WTC11 (cell line): ENCODE measurements around the gene EDAR. TPM values are rescaled to one million over a fixed set of nuclear protein-coding genes. Genes with fewer than 3 reads are reported as not detected.

Experiments used
- ATAC-seq: fragments of 200-7000 bp; cut with Tn5 transposase; 2 replicates; pipeline ENCODE4 v1.10.0; 2021; ENCODE audit warnings: mild to moderate bottlenecking, moderate library complexity
- CTCF ChIA-PET: fragments of 300-600 bp; sonication (Branson Sonifier 250); formaldehyde crosslinking; loops from one replicate; lab custom pipeline; 2021; ENCODE audit warnings: antibody characterized with exemption; lab: Charles Lee
- POLR2A ChIA-PET: fragments of 350-600 bp; sonication (Branson Sonifier 250); formaldehyde crosslinking; loops from one replicate; lab custom pipeline; 2021; ENCODE audit warnings: antibody characterized with exemption; lab: Charles Lee
- DNase-seq: peaks from one replicate; pipeline ENCODE4 v3.0.0; 2021; ENCODE audit warnings: low spot score
- H3K27ac Mint-ChIP-seq: 2 replicates; pipeline ENCODE4 v1.8.0; 2021; ENCODE audit warnings: mixed read lengths
- H3K27me3 Mint-ChIP-seq: 2 replicates; pipeline ENCODE4 v1.8.0; 2021; ENCODE audit warnings: low read depth, mild to moderate bottlenecking, moderate library complexity, mixed read lengths
- H3K36me3 Mint-ChIP-seq: 2 replicates; pipeline ENCODE4 v1.8.0; 2021; ENCODE audit warnings: mixed read lengths
- H3K4me1 Mint-ChIP-seq: 2 replicates; pipeline ENCODE4 v1.8.0; 2022; ENCODE audit warnings: mixed read lengths
- H3K4me3 Mint-ChIP-seq: 2 replicates; pipeline ENCODE4 v1.8.0; 2021; ENCODE audit warnings: mild to moderate bottlenecking, moderate library complexity, mixed read lengths
- H3K9me3 Mint-ChIP-seq: 2 replicates; pipeline ENCODE4 v1.8.0; 2021; ENCODE audit warnings: mixed read lengths
- AFF4 ChIP-seq: sonication (generic); formaldehyde crosslinking; IDR thresholded peaks from 2 replicates; pipeline ENCODE4 v1.8.1; 2023; ENCODE audit warnings: mild to moderate bottlenecking, missing genetic modification reagents, borderline replicate concordance
- ARID4B ChIP-seq: sonication (generic); formaldehyde crosslinking; IDR thresholded peaks from 2 replicates; pipeline ENCODE4 v1.8.0; 2023; ENCODE audit warnings: missing genetic modification reagents, mild to moderate bottlenecking, borderline replicate concordance
- ATF3 ChIP-seq: sonication (generic); formaldehyde crosslinking; conservative IDR thresholded peaks from 2 replicates; pipeline ENCODE4 v1.8.1; 2022; ENCODE audit warnings: mild to moderate bottlenecking, missing genetic modification reagents
- CREB1 ChIP-seq: sonication (generic); formaldehyde crosslinking; IDR thresholded peaks from 2 replicates; pipeline ENCODE4 v1.8.0; 2023; ENCODE audit warnings: mild to moderate bottlenecking, missing genetic modification reagents
- FOXP4 ChIP-seq: sonication (generic); formaldehyde crosslinking; IDR thresholded peaks from 2 replicates; pipeline ENCODE4 v1.8.0; 2022; ENCODE audit warnings: mild to moderate bottlenecking, missing genetic modification reagents
- GABPB1 ChIP-seq: sonication (generic); formaldehyde crosslinking; IDR thresholded peaks from 2 replicates; pipeline ENCODE4 v1.8.1; 2023; ENCODE audit warnings: mild to moderate bottlenecking, missing genetic modification reagents
- HMGXB4 ChIP-seq: sonication (generic); formaldehyde crosslinking; IDR thresholded peaks from 2 replicates; pipeline ENCODE4 v1.8.1; 2023; ENCODE audit warnings: mild to moderate bottlenecking, moderate library complexity, missing genetic modification reagents
- MLX ChIP-seq: sonication (generic); formaldehyde crosslinking; IDR thresholded peaks from 2 replicates; pipeline ENCODE4 v1.8.1; 2023; ENCODE audit warnings: mild to moderate bottlenecking, missing genetic modification reagents, moderate library complexity
- NR1H2 ChIP-seq: sonication (generic); formaldehyde crosslinking; IDR thresholded peaks from 2 replicates; pipeline ENCODE4 v1.9.0; 2021; ENCODE audit warnings: mild to moderate bottlenecking, moderate library complexity, missing genetic modification reagents
- OVOL2 ChIP-seq: fragments of 250-450 bp; sonication (Bioruptor Pico); IDR thresholded peaks from 2 replicates; pipeline ENCODE4 v1.9.0; 2021; ENCODE audit warnings: mild to moderate bottlenecking, borderline replicate concordance
- RORB ChIP-seq: fragments of 250-450 bp; sonication (Bioruptor Pico); IDR thresholded peaks from 2 replicates; pipeline ENCODE4 v1.9.0; 2021; ENCODE audit warnings: mild to moderate bottlenecking
- SMAD3 ChIP-seq: sonication (generic); formaldehyde crosslinking; IDR thresholded peaks from 2 replicates; pipeline ENCODE4 v1.8.0; 2022; ENCODE audit warnings: missing genetic modification reagents, mild to moderate bottlenecking, borderline replicate concordance
- USF1 ChIP-seq: sonication (generic); formaldehyde crosslinking; IDR thresholded peaks from 2 replicates; pipeline ENCODE4 v1.8.0; 2022; ENCODE audit warnings: mild to moderate bottlenecking, missing genetic modification reagents
- ZBTB21 ChIP-seq: sonication (generic); formaldehyde crosslinking; IDR thresholded peaks from 2 replicates; pipeline ENCODE4 v1.8.1; 2023; ENCODE audit warnings: mild to moderate bottlenecking, missing genetic modification reagents, borderline replicate concordance
- ZNF219 ChIP-seq: sonication (generic); formaldehyde crosslinking; IDR thresholded peaks from 2 replicates; pipeline ENCODE4 v1.8.0; 2023; ENCODE audit warnings: missing genetic modification reagents, mild to moderate bottlenecking, borderline replicate concordance
- ZNF232 ChIP-seq: sonication (generic); formaldehyde crosslinking; IDR thresholded peaks from 2 replicates; pipeline ENCODE4 v1.8.0; 2022; ENCODE audit warnings: mild to moderate bottlenecking, missing genetic modification reagents
- ZNF263 ChIP-seq: sonication (generic); formaldehyde crosslinking; IDR thresholded peaks from 2 replicates; pipeline ENCODE4 v1.8.1; 2022; ENCODE audit warnings: low read depth, mild to moderate bottlenecking, moderate library complexity, missing genetic modification reagents
- ZNF423 ChIP-seq: fragments of 250-450 bp; sonication (Bioruptor Pico); IDR thresholded peaks from 2 replicates; pipeline ENCODE4 v2.1.2; 2022; ENCODE audit warnings: mild to moderate bottlenecking, moderate library complexity
- ZNF671 ChIP-seq: fragments of 250-450 bp; sonication (Bioruptor Pico); IDR thresholded peaks from 2 replicates; pipeline ENCODE4 v1.8.0; 2021; ENCODE audit warnings: mild to moderate bottlenecking
- total RNA-seq: library from RNA; stranded (reverse); gene quantifications from 3 replicates; pipeline ENCODE4 v1.2.3, GENCODE V29; 2021

Gene EDAR
- total RNA-seq, 1 experiment from 2014 or later = not detected

- H3K4me3 Mint-ChIP-seq = no peak overlapping the region
- ATAC-seq (no peak), DNase-seq (no peak)
- H3K27me3 Mint-ChIP-seq = no peaks in the 10 kb centered on the region; the same call in 1 of the 2 replicates
- ChIA-PET POLR2A (no interaction called here), CTCF (no interaction called here)
- peaks cover 40% of the 10 kb centered on the region for H3K4me1 Mint-ChIP-seq
- no peaks in the 10 kb centered on the region for H3K36me3 Mint-ChIP-seq
- H3K27ac Mint-ChIP-seq = no peak overlapping the region
- H3K9me3 Mint-ChIP-seq = no peaks in the 10 kb centered on the region
- no peak for TF ChIP-seq ZNF263
- no peak for TF ChIP-seq AFF4 (CRISPR knock-in tag)
- no peak for TF ChIP-seq USF1 (CRISPR knock-in tag)
- TF ChIP-seq HMGXB4 (CRISPR knock-in tag) = no peak
- TF ChIP-seq MLX = no peak
- no peak for TF ChIP-seq CREB1 (CRISPR knock-in tag)
- no peak for TF ChIP-seq GABPB1 (CRISPR knock-in tag)
- no peak for TF ChIP-seq FOXP4 (CRISPR knock-in tag)
- no peak for TF ChIP-seq ZNF219 (CRISPR knock-in tag)
- no peak for TF ChIP-seq ZNF423
Observed at GRCh38 chr2:108965540-108966289, 23.3 kb downstream of the EDAR start.

GRCh38 chr2:108963057-108963456 is 26.0 kb downstream of the EDAR start:
- no peak for ATAC-seq
- H3K27ac Mint-ChIP-seq = no peak overlapping the region
- ChIA-PET CTCF (no interaction called here), POLR2A (no interaction called here)
- no peak for DNase-seq
- H3K4me1 Mint-ChIP-seq = peaks cover 37% of the 10 kb centered on the region
- H3K36me3 Mint-ChIP-seq = no peaks in the 10 kb centered on the region
- no peak overlapping the region for H3K4me3 Mint-ChIP-seq
- no peaks in the 10 kb centered on the region for H3K9me3 Mint-ChIP-seq
- H3K27me3 Mint-ChIP-seq = no peaks in the 10 kb centered on the region; the same call in 1 of the 2 replicates
- TF ChIP-seq ARID4B (no peak), USF1 (CRISPR knock-in tag) (no peak), ZBTB21 (CRISPR knock-in tag) (no peak), OVOL2 (CRISPR knock-in tag) (no peak), NR1H2 (CRISPR knock-in tag) (no peak), RORB (CRISPR knock-in tag) (no peak), SMAD3 (CRISPR knock-in tag) (no peak), ATF3 (CRISPR knock-in tag) (no peak), ZNF671 (CRISPR knock-in tag) (no peak), ZNF232 (CRISPR knock-in tag) (no peak)
